Mesendoderm (in vitro differentiated cells): Measurements from ENCODE around the gene FAM83B.

Experiments used
- DNase-seq: peaks from one replicate; pipeline ENCODE4 v3.0.0; 2013
- H2AK5ac ChIP-seq: 2 replicates; pipeline ENCODE4 v1.6.1; 2013; ENCODE audit warnings: low read length, inconsistent platforms
- H2BK120ac ChIP-seq: 2 replicates; pipeline ENCODE4 v1.6.1; 2013; ENCODE audit warnings: low read depth, mild to moderate bottlenecking, low read length, moderate library complexity, mixed read lengths
- H2BK15ac ChIP-seq: replicated peaks from 2 replicates; pipeline ENCODE4 v1.6.1; 2013; ENCODE audit warnings: low read depth, mild to moderate bottlenecking, moderate library complexity
- H2BK5ac ChIP-seq: 2 replicates; pipeline ENCODE4 v1.6.1; 2013; ENCODE audit warnings: low read length, inconsistent platforms
- H3K18ac ChIP-seq: 2 replicates; pipeline ENCODE4 v1.6.1; 2013; ENCODE audit warnings: mild to moderate bottlenecking, low read length, mixed read lengths
- H3K23ac ChIP-seq: one replicate; pipeline ENCODE4 v1.6.1; 2013; ENCODE audit warnings: low read length
- H3K27ac ChIP-seq: 2 replicates; pipeline ENCODE4 v1.5.1; 2013; ENCODE audit warnings: low read depth, mild to moderate bottlenecking, inconsistent platforms, low read length, moderate library complexity
- H3K27me3 ChIP-seq: 2 replicates; pipeline ENCODE4 v1.6.1; 2013; ENCODE audit warnings: low read length, control low read depth, mild to moderate bottlenecking, inconsistent platforms; ENCODE audit not compliant: insufficient read depth, poor library complexity
- H3K36me3 ChIP-seq: 2 replicates; pipeline ENCODE4 v1.6.1; 2013; ENCODE audit warnings: low read length, inconsistent platforms; ENCODE audit not compliant: control insufficient read depth, insufficient read depth
- H3K4ac ChIP-seq: one replicate; pipeline ENCODE4 v1.6.1; 2013; ENCODE audit warnings: low read depth, mild to moderate bottlenecking, low read length, moderate library complexity
- H3K4me1 ChIP-seq: 2 replicates; pipeline ENCODE4 v1.6.1; 2013; ENCODE audit warnings: low read depth, low read length, inconsistent platforms; ENCODE audit not compliant: control insufficient read depth
- H3K4me2 ChIP-seq: 2 replicates; pipeline ENCODE4 v1.6.1; 2013; ENCODE audit warnings: low read length
- H3K4me3 ChIP-seq: 2 replicates; pipeline ENCODE4 v1.5.1; 2013; ENCODE audit warnings: mild to moderate bottlenecking, low read length
- H3K56ac ChIP-seq: one replicate; pipeline ENCODE4 v1.6.1; 2013; ENCODE audit warnings: low read length
- H3K79me1 ChIP-seq: 2 replicates; pipeline ENCODE4 v1.6.1; 2013; ENCODE audit warnings: low read length, inconsistent platforms
- H3K79me2 ChIP-seq: 2 replicates; pipeline ENCODE4 v1.6.1; 2013; ENCODE audit warnings: mild to moderate bottlenecking, low read length; ENCODE audit not compliant: control insufficient read depth, insufficient read depth
- H3K9ac ChIP-seq: 2 replicates; pipeline ENCODE4 v1.6.1; 2013; ENCODE audit warnings: low read length, inconsistent platforms
- H4K5ac ChIP-seq: one replicate; pipeline ENCODE4 v1.6.1; 2013; ENCODE audit warnings: low read length
- H4K8ac ChIP-seq: one replicate; pipeline ENCODE4 v1.6.1; 2013; ENCODE audit warnings: low read depth, mild to moderate bottlenecking, control low read depth, low read length, moderate library complexity
- WGBS: extraction: QIAGEN DNeasy Blood & Tissue Kit; methylation state at CpG from one replicate; pipeline ENCODE4 v1.1.7; 2013; ENCODE audit warnings: low lambda C conversion rate, missing lambda C conversion rate; ENCODE audit not compliant: insufficient coverage; ENCODE audit errors: extremely low coverage; 5-methylcytosine and 5-hydroxymethylcytosine counted together

FAM83B gene

DNA sequence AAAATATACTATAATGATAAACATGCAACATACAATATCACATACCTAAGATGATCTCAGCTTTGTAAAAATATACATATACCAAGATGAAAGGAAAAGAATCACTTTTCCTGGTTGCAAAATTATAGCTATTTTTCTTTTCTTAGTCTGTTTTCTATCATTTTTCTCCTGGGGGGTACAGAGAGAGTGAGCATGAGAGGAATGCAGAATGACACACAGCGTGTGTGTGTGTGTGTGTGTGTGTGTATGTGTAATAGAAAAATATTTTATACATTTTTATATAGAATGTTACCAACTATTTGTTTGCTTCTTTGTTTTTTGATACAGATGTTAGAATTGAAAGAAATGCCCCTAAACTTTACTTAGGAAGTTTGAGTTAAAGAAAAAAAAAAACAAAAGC, 64.3 kb downstream of the FAM83B start:
- H3K18ac ChIP-seq = no peak overlapping the region
- H3K79me1 ChIP-seq = no peaks in the 10 kb centered on the region
- no peak overlapping the region for H3K23ac ChIP-seq
- no peaks in the 10 kb centered on the region for H3K36me3 ChIP-seq
- H3K9ac ChIP-seq = no peak overlapping the region
- H4K5ac ChIP-seq = no peak overlapping the region
- DNase-seq = no peak
- H2BK120ac ChIP-seq = no peak overlapping the region
- no peak overlapping the region for H2AK5ac ChIP-seq
- no peak overlapping the region for H3K4me2 ChIP-seq
- H3K4ac ChIP-seq = no peak overlapping the region
- no peak overlapping the region for H3K27ac ChIP-seq
- H3K27me3 ChIP-seq = no peaks in the 10 kb centered on the region
- no peak overlapping the region for H3K4me3 ChIP-seq
- no peaks in the 10 kb centered on the region for H3K4me1 ChIP-seq
- no peak overlapping the region for H2BK15ac ChIP-seq
- WGBS = no CpG with 5 or more reads among the region's 1 CpG
- no peaks in the 10 kb centered on the region for H3K79me2 ChIP-seq
- H3K56ac ChIP-seq = no peak overlapping the region
- H4K8ac ChIP-seq = no peak overlapping the region
- no peak overlapping the region for H2BK5ac ChIP-seq

- Histone ChIP-seq H3K4me3 (no peak overlapping the region), H2AK5ac (no peak overlapping the region), H3K4ac (no peak overlapping the region), H4K5ac (no peak overlapping the region), H2BK5ac (no peak overlapping the region), H3K9ac (no peak overlapping the region), H3K4me1 (no peaks in the 10 kb centered on the region), H3K23ac (no peak overlapping the region), H3K56ac (no peak overlapping the region), H2BK15ac (no peak overlapping the region), H3K79me1 (no peaks in the 10 kb centered on the region), H3K79me2 (no peaks in the 10 kb centered on the region), H3K27ac (no peak overlapping the region), H2BK120ac (no peak overlapping the region), H3K27me3 (no peaks in the 10 kb centered on the region), H3K4me2 (no peak overlapping the region), H3K18ac (no peak overlapping the region), H4K8ac (no peak overlapping the region), H3K36me3 (no peaks in the 10 kb centered on the region)
- no CpG with 5 or more reads among the region's 2 CpGs for WGBS
- no peak for DNase-seq
Measured at GRCh38 chr6:54913211-54913610, 66.6 kb downstream of the FAM83B start.

DNA sequence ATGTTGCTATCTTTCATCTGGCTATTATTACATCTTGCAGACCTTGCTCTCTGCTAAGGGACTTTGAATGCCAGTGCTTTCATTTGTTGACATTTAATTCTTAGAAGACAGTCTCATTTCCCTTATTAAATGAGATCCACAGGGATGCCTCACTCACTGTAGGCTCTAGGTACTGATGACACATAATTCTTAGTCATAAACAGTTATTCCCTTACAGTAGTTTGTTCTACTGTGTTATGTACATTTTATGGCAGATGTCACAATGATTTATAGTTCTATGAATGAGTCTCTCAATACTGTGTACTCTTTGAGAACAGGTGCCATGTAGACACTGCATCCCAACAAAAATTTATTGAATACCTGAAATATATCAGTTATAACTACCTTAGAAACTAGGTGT, 70.3 kb downstream of the FAM83B start:
- Histone ChIP-seq H3K4me3 (no peak overlapping the region), H2BK5ac (no peak overlapping the region), H3K27ac (no peak overlapping the region), H3K79me1 (no peaks in the 10 kb centered on the region), H2AK5ac (no peak overlapping the region), H3K4me2 (no peak overlapping the region), H3K27me3 (no peaks in the 10 kb centered on the region), H3K9ac (no peak overlapping the region), H3K36me3 (no peaks in the 10 kb centered on the region), H3K18ac (no peak overlapping the region), H2BK120ac (no peak overlapping the region), H3K4ac (no peak overlapping the region), H4K5ac (no peak overlapping the region), H2BK15ac (no peak overlapping the region), H3K56ac (no peak overlapping the region), H3K79me2 (no peaks in the 10 kb centered on the region), H3K4me1 (no peaks in the 10 kb centered on the region), H4K8ac (no peak overlapping the region), H3K23ac (no peak overlapping the region)
- no peak for DNase-seq

DNA sequence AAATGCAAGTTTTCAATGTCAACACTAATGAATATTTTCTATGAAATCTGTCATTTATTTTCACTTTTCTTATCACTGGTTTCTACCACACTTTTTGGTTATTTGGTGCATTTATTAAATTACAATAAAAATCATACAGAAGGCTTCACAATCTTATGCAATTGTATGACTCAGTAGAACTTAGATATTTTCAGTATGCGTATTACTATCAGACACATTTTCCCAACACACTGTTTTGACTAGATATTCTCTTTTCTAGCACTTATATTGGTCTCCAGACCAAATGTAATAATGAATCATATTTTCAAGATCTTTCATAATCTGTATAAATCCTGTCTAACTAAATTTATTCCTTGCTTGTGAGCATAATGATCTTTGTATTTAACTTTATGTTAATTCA, 74.1 kb downstream of the FAM83B start:
- no peaks in the 10 kb centered on the region for H3K27me3 ChIP-seq
- H3K18ac ChIP-seq = no peak overlapping the region
- H3K9ac ChIP-seq = no peak overlapping the region
- no peak overlapping the region for H3K4ac ChIP-seq
- no peaks in the 10 kb centered on the region for H3K36me3 ChIP-seq
- H2BK15ac ChIP-seq = no peak overlapping the region
- no peak overlapping the region for H2BK5ac ChIP-seq
- no CpG with 5 or more reads among the region's 1 CpG for WGBS
- H3K4me1 ChIP-seq = no peaks in the 10 kb centered on the region
- H2AK5ac ChIP-seq = no peak overlapping the region
- H4K8ac ChIP-seq = no peak overlapping the region
- H3K79me1 ChIP-seq = no peaks in the 10 kb centered on the region
- H3K56ac ChIP-seq = no peak overlapping the region
- no peak overlapping the region for H3K23ac ChIP-seq
- no peak for DNase-seq
- H3K4me3 ChIP-seq = no peak overlapping the region
- no peak overlapping the region for H4K5ac ChIP-seq
- H2BK120ac ChIP-seq = no peak overlapping the region
- no peak overlapping the region for H3K4me2 ChIP-seq
- no peak overlapping the region for H3K27ac ChIP-seq
- H3K79me2 ChIP-seq = no peaks in the 10 kb centered on the region

- no peak overlapping the region for H3K56ac ChIP-seq
- no peak for DNase-seq
- no CpG with 5 or more reads among the region's 1 CpG for WGBS
- no peak overlapping the region for H4K8ac ChIP-seq
- no peaks in the 10 kb centered on the region for H3K79me1 ChIP-seq
- no peak overlapping the region for H4K5ac ChIP-seq
- no peaks in the 10 kb centered on the region for H3K79me2 ChIP-seq
- no peak overlapping the region for H3K4ac ChIP-seq
- no peak overlapping the region for H3K18ac ChIP-seq
- H2BK120ac ChIP-seq = no peak overlapping the region
- no peak overlapping the region for H2AK5ac ChIP-seq
- no peak overlapping the region for H3K27ac ChIP-seq
- H3K9ac ChIP-seq = no peak overlapping the region
- H3K4me2 ChIP-seq = no peak overlapping the region
- H3K4me3 ChIP-seq = no peak overlapping the region
- H3K27me3 ChIP-seq = no peaks in the 10 kb centered on the region
- no peak overlapping the region for H2BK15ac ChIP-seq
- no peak overlapping the region for H3K23ac ChIP-seq
- no peaks in the 10 kb centered on the region for H3K36me3 ChIP-seq
- H2BK5ac ChIP-seq = no peak overlapping the region
- no peaks in the 10 kb centered on the region for H3K4me1 ChIP-seq
Measured at GRCh38 chr6:54921891-54922290, 75.3 kb downstream of the FAM83B start.

DNA sequence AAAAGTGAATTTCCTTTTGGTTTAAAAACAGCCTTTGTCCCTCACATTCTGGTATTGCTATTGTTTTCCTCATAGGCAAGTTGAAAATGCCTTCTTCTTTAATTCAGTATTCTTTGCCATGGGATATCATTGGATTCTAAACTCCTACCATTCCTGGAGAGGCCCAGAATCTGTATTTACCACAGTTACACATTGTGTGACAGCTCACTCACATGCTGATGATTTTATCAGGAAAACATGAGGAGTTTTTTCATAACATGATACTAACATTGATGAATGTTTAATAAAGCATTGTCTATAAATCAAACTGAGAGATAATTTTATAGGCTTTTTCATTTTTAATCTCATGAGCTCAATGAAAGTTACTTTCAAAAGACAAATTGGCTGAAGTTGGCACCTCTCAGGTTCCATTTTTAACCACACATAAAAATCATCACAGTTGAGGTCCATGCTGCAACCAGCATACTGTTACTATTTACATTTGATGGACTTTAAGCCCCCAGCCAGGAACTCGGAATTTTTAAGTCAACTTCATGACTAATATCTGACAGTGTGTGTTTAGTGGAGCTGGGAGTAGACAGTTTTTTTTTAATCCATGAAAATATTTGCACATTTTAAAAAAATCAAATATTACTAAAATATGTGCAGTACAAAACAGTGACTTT, 82.8 kb downstream of the FAM83B start:
- H3K56ac ChIP-seq = no peak overlapping the region
- H3K9ac ChIP-seq = no peak overlapping the region
- no peak overlapping the region for H3K4ac ChIP-seq
- H3K18ac ChIP-seq = no peak overlapping the region
- H3K4me2 ChIP-seq = no peak overlapping the region
- no CpG with 5 or more reads among the region's 1 CpG for WGBS
- DNase-seq = no peak
- H3K79me2 ChIP-seq = no peaks in the 10 kb centered on the region
- H4K5ac ChIP-seq = no peak overlapping the region
- no peak overlapping the region for H4K8ac ChIP-seq
- H2BK120ac ChIP-seq = no peak overlapping the region
- no peaks in the 10 kb centered on the region for H3K27me3 ChIP-seq
- no peak overlapping the region for H2AK5ac ChIP-seq
- no peaks in the 10 kb centered on the region for H3K79me1 ChIP-seq
- H2BK15ac ChIP-seq = no peak overlapping the region
- H3K36me3 ChIP-seq = no peaks in the 10 kb centered on the region
- H3K4me3 ChIP-seq = no peak overlapping the region
- no peak overlapping the region for H3K23ac ChIP-seq
- no peak overlapping the region for H2BK5ac ChIP-seq
- H3K4me1 ChIP-seq = no peaks in the 10 kb centered on the region
- H3K27ac ChIP-seq = no peak overlapping the region
